Measurements from ENCODE around the gene MSANTD1. TPM values are rescaled to one million over a fixed set of nuclear protein-coding genes. Genes with fewer than 3 reads are reported as not detected.

MSANTD1 gene
- total and polyA plus RNA-seq, 9 donors: 0.15 to 1.4 (median 0.87) TPM

- H3K36me3 ChIP-seq: no peaks in the 10 kb centered on the region
- 64 to 72% (median 67%) methylated on average over 22 to 24 of the region's 24 CpGs for WGBS, 3 donors
- no peak overlapping the region for H3K4me3 ChIP-seq
- intact Hi-C loops (cut with DNase I): no loop called here
- H3K27ac ChIP-seq: no peak overlapping the region
- DNase-seq: peak in 1 of 5 donors; percentile 31
- H3K9me3 ChIP-seq: no peaks in the 10 kb centered on the region
- H3K27me3 ChIP-seq: no peaks in the 10 kb centered on the region
- peaks cover 5% of the 10 kb centered on the region for H3K4me1 ChIP-seq (ENCODE audit: insufficient read depth)
- TF ChIP-seq CTCF (IDR thresholded peaks at IDR 0.05): no peak
- TF ChIP-seq EP300 (IDR thresholded peaks at IDR 0.05): no peak
- TF ChIP-seq POLR2A (IDR thresholded peaks at IDR 0.05): no peak
Measured at GRCh38 chr4:3287972-3288570, 39.1 kb downstream of the MSANTD1 start.

GRCh38 chr4:3288571-3289094, 39.7 kb downstream of the MSANTD1 start:
- WGBS, 3 donors: 69 to 77% (median 75%) methylated on average over 11 of the region's 11 CpGs
- Histone ChIP-seq H3K9me3 (no peaks in the 10 kb centered on the region), H3K4me1 (ENCODE audit: insufficient read depth) (peaks cover 5% of the 10 kb centered on the region), H3K27ac (no peak overlapping the region), H3K36me3 (no peaks in the 10 kb centered on the region), H3K27me3 (no peaks in the 10 kb centered on the region), H3K4me3 (no peak overlapping the region)
- TF ChIP-seq CTCF (IDR thresholded peaks at IDR 0.05): no peak
- intact Hi-C loops (cut with DNase I): no loop called here
- DNase-seq: no peak

- Histone ChIP-seq H3K27ac (no peak overlapping the region), H3K36me3 (no peaks in the 10 kb centered on the region), H3K9me3 (no peaks in the 10 kb centered on the region), H3K4me3 (no peak overlapping the region), H3K4me1 (ENCODE audit: insufficient read depth) (peaks cover 7% of the 10 kb centered on the region), H3K27me3 (no peaks in the 10 kb centered on the region)
- WGBS, 3 donors: 93 to 95% (median 94%) methylated on average over 11 of the region's 11 CpGs
- TF ChIP-seq CTCF (IDR thresholded peaks at IDR 0.05): no peak
- no peak for TF ChIP-seq POLR2A (IDR thresholded peaks at IDR 0.05)
- intact Hi-C loops (cut with DNase I): no loop called here
- DNase-seq: peak in 2 of 5 donors; percentile 21 to 36
Measured at GRCh38 chr4:3290476-3290875, 41.5 kb downstream of the MSANTD1 start.

- peak in 2 of 5 donors; percentile 34 to 35 for DNase-seq
- Histone ChIP-seq H3K9me3 (no peaks in the 10 kb centered on the region), H3K4me3 (no peak overlapping the region), H3K27me3 (no peaks in the 10 kb centered on the region), H3K27ac (no peak overlapping the region), H3K4me1 (ENCODE audit: insufficient read depth) (peaks cover 7% of the 10 kb centered on the region), H3K36me3 (no peaks in the 10 kb centered on the region)
- 83 to 93% (median 91%) methylated on average over 9 of the region's 9 CpGs for WGBS, 3 donors
- intact Hi-C loops (cut with DNase I): no loop called here
- TF ChIP-seq POLR2A (IDR thresholded peaks at IDR 0.05) (no peak), CTCF (IDR thresholded peaks at IDR 0.05) (no peak), EP300 (IDR thresholded peaks at IDR 0.05) (no peak)
Measured at GRCh38 chr4:3290889-3291321, 41.9 kb downstream of the MSANTD1 start.

Data from ovary (tissue), 9 donors.